Measurements from ENCODE around the gene OCSTAMP.

The OCSTAMP gene

GRCh38 chr20:46539113-46539512 is 11.3 kb downstream of the OCSTAMP start:
- no peak for DNase-seq
- peaks cover 5 to 39% of the 10 kb centered on the region in 2 donors for H3K27me3 Mint-ChIP-seq

GRCh38 chr20:46530640-46531039 is 19.8 kb downstream of the OCSTAMP start:
- Mint-ChIP-seq H3K4me1 (no peaks in the 10 kb centered on the region), H3K27ac (no peak overlapping the region), H3K36me3 (no peaks in the 10 kb centered on the region), H3K27me3 (peaks cover 23 to 28% of the 10 kb centered on the region in 2 donors), H3K4me3 (no peak overlapping the region), H3K9me3 (no peaks in the 10 kb centered on the region)
- ATAC-seq (replicated peaks) (no peak), DNase-seq (no peak)

More at GRCh38 chr20:46539113-46539512, 11.3 kb downstream of the OCSTAMP start:
- peaks cover 0 to 4% of the 10 kb centered on the region in 2 donors for H3K4me1 Mint-ChIP-seq
- H3K36me3 Mint-ChIP-seq, result no peaks in the 10 kb centered on the region
- no peak overlapping the region for H3K4me3 Mint-ChIP-seq
- ATAC-seq (replicated peaks), result no peak
- H3K27ac Mint-ChIP-seq, result no peak overlapping the region
- H3K9me3 Mint-ChIP-seq, result no peaks in the 10 kb centered on the region

- Mint-ChIP-seq H3K27me3 (peaks cover 29 to 34% of the 10 kb centered on the region in 2 donors), H3K36me3 (no peaks in the 10 kb centered on the region), H3K27ac (no peak overlapping the region), H3K9me3 (no peaks in the 10 kb centered on the region), H3K4me3 (no peak overlapping the region), H3K4me1 (peaks cover 0 to 2% of the 10 kb centered on the region in 2 donors)
- DNase-seq, result no peak
- ATAC-seq (replicated peaks), result no peak
Measured at GRCh38 chr20:46523696-46524328, 26.6 kb downstream of the OCSTAMP start.

- ATAC-seq (replicated peaks), result no peak
- H3K4me1 Mint-ChIP-seq, result peaks cover 0 to 2% of the 10 kb centered on the region in 2 donors
- H3K27me3 Mint-ChIP-seq, result peaks cover 29 to 30% of the 10 kb centered on the region in 2 donors
Measured at GRCh38 chr20:46523108-46523507, 27.3 kb downstream of the OCSTAMP start.

GRCh38 chr20:46520976-46521579 is 29.4 kb downstream of the OCSTAMP start:
- ATAC-seq (replicated peaks) (peak; percentile 95 to 96), DNase-seq (peak; percentile 47)
- Mint-ChIP-seq H3K9me3 (no peaks in the 10 kb centered on the region), H3K4me3 (no peak overlapping the region), H3K27me3 (peaks cover 21 to 28% of the 10 kb centered on the region in 2 donors), H3K4me1 (peaks cover 0 to 2% of the 10 kb centered on the region in 2 donors), H3K27ac (no peak overlapping the region), H3K36me3 (no peaks in the 10 kb centered on the region)

More at GRCh38 chr20:46523108-46523507, 27.3 kb downstream of the OCSTAMP start:
- no peak for DNase-seq
- Mint-ChIP-seq H3K9me3 (no peaks in the 10 kb centered on the region), H3K36me3 (no peaks in the 10 kb centered on the region), H3K27ac (no peak overlapping the region), H3K4me3 (no peak overlapping the region)

- Mint-ChIP-seq H3K27ac (no peak overlapping the region), H3K4me1 (peaks cover 0 to 2% of the 10 kb centered on the region in 2 donors), H3K27me3 (peaks cover 21 to 27% of the 10 kb centered on the region in 2 donors), H3K9me3 (no peaks in the 10 kb centered on the region), H3K36me3 (no peaks in the 10 kb centered on the region), H3K4me3 (no peak overlapping the region)
- DNase-seq (no peak), ATAC-seq (replicated peaks) (peak in 1 of 2 donors; percentile 7)
Measured at GRCh38 chr20:46520540-46520939, 29.9 kb downstream of the OCSTAMP start.

- Mint-ChIP-seq H3K9me3 (no peaks in the 10 kb centered on the region), H3K36me3 (no peaks in the 10 kb centered on the region), H3K27me3 (peaks cover 23 to 27% of the 10 kb centered on the region in 2 donors), H3K4me3 (no peak overlapping the region), H3K27ac (no peak overlapping the region), H3K4me1 (peaks cover 0 to 2% of the 10 kb centered on the region in 2 donors)
- ATAC-seq (replicated peaks) (no peak), DNase-seq (no peak)
Measured at GRCh38 chr20:46519471-46520068, 30.9 kb downstream of the OCSTAMP start.

- Mint-ChIP-seq H3K4me3 (peak within 1 kb of the TSS; percentile 89 to 93), H3K36me3 (peaks cover 3 to 5% of the 10 kb centered on the region in 2 donors), H3K4me1 (peaks cover 0 to 10% of the 10 kb centered on the region in 2 donors), H3K9me3 (peaks cover 0 to 3% of the 10 kb centered on the region in 2 donors), H3K27me3 (peaks cover 33 to 50% of the 10 kb centered on the region in 2 donors), H3K27ac (peak within 1 kb of the TSS; percentile 67)
- ATAC-seq (replicated peaks) (peak; percentile 98), DNase-seq (peak; percentile 44)
Measured at GRCh38 chr20:46512943-46513844, 37.3 kb downstream of the OCSTAMP start, which contains the start of gene ZNF334. TSS of gene ZNF334 (minus strand) at chr20:46513559. CDS start at chr20:46512102, 1,457 bp downstream.

- ATAC-seq (replicated peaks) (no peak), DNase-seq (no peak)
- Mint-ChIP-seq H3K27ac (no peak overlapping the region), H3K27me3 (peaks cover 34 to 60% of the 10 kb centered on the region in 2 donors), H3K9me3 (peaks cover 0 to 3% of the 10 kb centered on the region in 2 donors), H3K36me3 (peaks cover 5% of the 10 kb centered on the region in 2 donors), H3K4me1 (peaks cover 0 to 10% of the 10 kb centered on the region in 2 donors), H3K4me3 (no peak overlapping the region)
Measured at GRCh38 chr20:46509523-46509922, 40.9 kb downstream of the OCSTAMP start.

- no peak for ATAC-seq (replicated peaks)
- no peak for DNase-seq
- Mint-ChIP-seq H3K27ac (no peak overlapping the region), H3K9me3 (peaks cover 9 to 12% of the 10 kb centered on the region in 2 donors), H3K27me3 (peaks cover 42 to 62% of the 10 kb centered on the region in 2 donors), H3K4me1 (peaks cover 0 to under 1% of the 10 kb centered on the region in 2 donors), H3K36me3 (peaks cover 14 to 15% of the 10 kb centered on the region in 2 donors), H3K4me3 (no peak overlapping the region)
Measured at GRCh38 chr20:46507760-46508407, 42.6 kb downstream of the OCSTAMP start.

- DNase-seq (no peak), ATAC-seq (replicated peaks) (no peak)
- H3K27ac Mint-ChIP-seq, result no peak overlapping the region
- H3K9me3 Mint-ChIP-seq, result peaks cover 27 to 29% of the 10 kb centered on the region in 2 donors
- H3K4me3 Mint-ChIP-seq, result no peak overlapping the region
- peaks cover 35 to 54% of the 10 kb centered on the region in 2 donors for H3K27me3 Mint-ChIP-seq
- no peaks in the 10 kb centered on the region for H3K4me1 Mint-ChIP-seq
- peaks cover 19 to 28% of the 10 kb centered on the region in 2 donors for H3K36me3 Mint-ChIP-seq
Measured at GRCh38 chr20:46505506-46505905, 44.9 kb downstream of the OCSTAMP start.

- DNase-seq (no peak), ATAC-seq (replicated peaks) (no peak)
- Mint-ChIP-seq H3K27ac (no peak overlapping the region), H3K4me1 (no peaks in the 10 kb centered on the region), H3K4me3 (no peak overlapping the region), H3K9me3 (peaks cover 26 to 27% of the 10 kb centered on the region in 2 donors), H3K27me3 (peaks cover 24 to 33% of the 10 kb centered on the region in 2 donors), H3K36me3 (peaks cover 16 to 23% of the 10 kb centered on the region in 2 donors)
Measured at GRCh38 chr20:46501961-46502360, 48.5 kb downstream of the OCSTAMP start.

- DNase-seq (no peak), ATAC-seq (replicated peaks) (no peak)
- Mint-ChIP-seq H3K4me1 (no peaks in the 10 kb centered on the region), H3K27me3 (peaks cover 28 to 33% of the 10 kb centered on the region in 2 donors), H3K36me3 (peaks cover 16 to 23% of the 10 kb centered on the region in 2 donors), H3K9me3 (peaks cover 26 to 27% of the 10 kb centered on the region in 2 donors), H3K4me3 (no peak overlapping the region), H3K27ac (no peak overlapping the region)
Measured at GRCh38 chr20:46501337-46501942, 49.0 kb downstream of the OCSTAMP start.
